Stimulated activated CD8-positive, alpha-beta memory T cell treated with anti-CD3 and anti-CD28 coated beads, Interleukin-4, amount 100 ng/mL, for 1 hour (primary cell): ENCODE data around the gene TMOD4.

Experiments used
- DNase-seq, 2 donors: peaks; one replicate each; pipeline ENCODE4 v3.0.0-alpha.2; 2020; ENCODE audit warnings: low read depth in 2 of 2, low spot score in 1 of 2

Gene TMOD4

DNA sequence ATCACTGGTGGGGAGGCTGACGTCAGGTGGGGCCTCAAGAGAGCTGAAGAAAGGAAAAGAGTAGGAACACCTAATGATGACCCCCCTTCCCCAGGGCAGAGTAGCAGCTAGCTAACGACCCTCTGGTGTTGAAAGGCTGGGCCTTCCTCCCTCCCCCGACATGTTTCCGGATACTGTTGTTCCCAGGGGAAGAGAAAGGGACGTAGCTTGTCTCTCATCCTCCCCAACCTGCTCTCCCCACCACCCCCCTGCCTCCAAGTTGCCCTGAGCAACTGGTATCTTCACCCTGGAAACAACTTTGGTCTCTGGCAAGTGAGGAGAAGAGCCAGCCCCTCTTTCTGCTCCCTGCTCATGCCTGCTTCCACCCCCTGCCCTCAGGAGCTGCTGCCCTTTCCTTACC is 31.8 kb downstream of the TMOD4 start:
- DNase-seq, result no peak

DNA sequence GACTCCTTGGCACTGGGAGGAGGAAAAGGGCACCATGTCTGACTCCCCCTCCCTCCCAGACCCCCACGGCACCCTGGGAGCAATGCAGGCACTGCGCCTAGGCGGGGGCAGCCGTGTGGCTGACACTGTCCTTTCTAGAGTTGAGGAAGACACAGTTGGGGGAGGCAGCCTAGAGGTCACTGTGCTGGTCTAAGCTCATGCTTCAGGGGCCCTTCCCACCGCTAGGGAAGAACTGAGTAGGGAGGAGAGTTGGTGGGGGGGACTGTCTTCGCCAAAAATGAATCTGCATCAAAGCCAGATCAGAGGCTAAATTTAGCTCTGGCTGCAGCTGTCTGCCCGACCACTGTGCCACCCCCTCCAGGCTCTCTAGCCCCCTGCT is 32.7 kb downstream of the TMOD4 start:
- no peak for DNase-seq

DNA sequence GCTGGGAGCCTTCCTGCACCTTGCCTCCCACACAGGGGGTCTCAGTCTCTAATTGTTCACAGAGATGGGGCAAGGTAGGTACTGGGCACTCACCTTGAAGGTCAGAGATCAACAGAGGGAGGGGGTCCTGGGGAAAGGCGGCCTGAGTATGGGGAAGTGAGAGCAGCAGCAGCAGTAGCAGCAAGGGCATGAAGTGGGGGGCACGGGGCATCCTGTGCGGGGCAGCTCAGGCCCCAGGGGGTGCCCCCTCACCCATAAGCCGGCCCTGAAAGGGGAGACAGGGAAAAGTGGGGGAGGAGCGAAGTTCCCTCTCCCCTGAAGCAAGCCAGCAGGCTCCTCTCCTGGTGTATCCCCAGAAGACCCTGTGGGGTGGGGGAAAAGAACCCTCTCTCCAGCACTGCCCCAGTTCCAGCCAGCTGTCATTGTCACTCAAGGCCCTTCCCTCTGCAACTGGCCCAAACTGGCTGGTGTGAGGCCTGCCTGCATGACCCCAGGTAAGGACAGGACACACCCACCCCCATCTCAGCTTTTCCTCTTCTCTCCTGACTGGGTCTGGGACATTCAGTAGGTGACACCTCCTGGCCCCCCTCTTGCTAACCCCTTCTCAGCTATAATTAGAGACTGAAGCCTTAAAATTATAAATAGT is 33.2 kb downstream of the TMOD4 start:
- DNase-seq, result no peak

DNA sequence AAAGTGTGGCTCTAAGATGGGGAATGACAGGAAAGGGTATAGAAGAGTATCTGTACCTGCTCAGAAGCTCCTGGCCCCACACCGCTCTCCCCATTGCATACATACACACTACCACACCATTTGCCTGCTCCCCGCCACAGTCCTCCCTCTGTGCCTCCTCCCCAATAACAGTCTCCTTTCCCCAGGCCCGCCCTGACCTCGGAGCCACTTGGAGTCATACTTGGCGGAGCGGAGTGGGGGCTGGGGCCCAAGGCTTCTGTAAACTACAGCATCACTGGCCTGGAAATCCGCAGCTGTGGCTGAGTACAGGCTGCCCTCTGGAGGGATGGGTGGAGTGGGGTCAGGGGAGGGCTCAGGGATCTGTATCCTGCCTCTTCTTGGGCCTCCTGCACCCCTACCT is 38.0 kb downstream of the TMOD4 start:
- no peak for DNase-seq

DNA sequence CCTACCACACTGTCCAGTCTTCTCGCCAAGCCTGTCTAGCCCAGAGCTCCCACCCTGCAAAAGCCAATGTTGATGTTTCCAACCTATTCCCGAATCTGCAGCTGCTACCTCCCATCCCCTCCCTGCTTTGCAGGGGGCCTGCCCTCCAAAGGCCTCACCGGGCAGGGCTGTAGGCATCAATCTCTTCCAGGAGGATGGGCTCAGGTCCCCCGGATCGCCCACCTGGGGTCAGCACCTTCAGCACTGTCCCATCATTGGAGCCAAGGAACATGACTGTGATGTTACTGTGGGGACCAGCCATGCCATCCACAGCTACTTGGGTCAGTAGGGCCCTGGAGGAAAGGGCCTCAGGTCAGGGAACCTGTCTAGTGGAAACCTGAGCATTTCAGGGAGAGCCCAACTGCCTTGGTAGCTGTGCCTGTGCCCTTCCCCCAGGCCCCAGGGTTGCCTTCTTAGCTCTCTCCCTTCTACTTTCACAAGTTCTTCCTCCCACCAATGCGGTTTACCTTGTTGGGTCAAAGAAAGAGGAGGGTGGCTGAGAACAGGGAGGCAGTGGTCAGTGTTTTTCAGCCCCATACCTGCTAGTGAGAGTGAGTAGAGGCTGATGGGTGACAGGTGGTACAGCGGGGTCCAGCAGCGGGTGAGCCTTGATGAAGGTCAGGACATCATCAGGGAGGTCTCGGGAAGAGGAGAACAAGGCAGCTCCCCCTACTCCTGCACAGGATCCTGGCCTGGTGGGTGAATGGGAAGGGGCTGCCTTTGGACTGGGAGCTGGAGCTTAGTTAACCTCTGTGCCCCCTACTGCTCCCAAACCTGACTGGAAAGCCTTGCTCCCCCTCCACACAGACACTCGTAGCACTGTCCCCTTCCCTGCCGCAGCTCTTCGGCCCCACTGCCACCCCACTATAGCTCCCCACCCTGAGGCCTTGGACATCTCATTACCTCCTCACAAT is 40.1 kb downstream of the TMOD4 start:
- no peak for DNase-seq

DNA sequence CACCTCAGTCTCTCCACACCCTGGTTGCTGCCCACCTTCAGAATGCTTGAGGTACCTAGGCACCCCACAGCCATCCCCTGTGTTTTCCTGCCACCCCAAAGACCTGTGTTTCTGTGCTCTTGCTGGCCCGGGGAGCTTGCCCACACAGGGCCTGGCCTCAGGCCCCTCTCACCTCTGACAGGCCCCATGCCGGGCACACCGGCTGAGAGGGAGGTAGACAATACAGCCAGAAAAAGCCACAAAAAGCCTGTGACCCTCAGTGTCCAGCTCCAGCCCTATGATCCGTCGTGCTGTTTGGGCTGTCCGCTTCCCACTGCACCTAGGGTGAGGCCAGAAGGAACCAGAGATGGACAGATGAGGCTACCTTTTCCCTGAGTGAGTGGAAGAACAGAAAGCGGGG is 40.8 kb downstream of the TMOD4 start:
- DNase-seq, result no peak

DNA sequence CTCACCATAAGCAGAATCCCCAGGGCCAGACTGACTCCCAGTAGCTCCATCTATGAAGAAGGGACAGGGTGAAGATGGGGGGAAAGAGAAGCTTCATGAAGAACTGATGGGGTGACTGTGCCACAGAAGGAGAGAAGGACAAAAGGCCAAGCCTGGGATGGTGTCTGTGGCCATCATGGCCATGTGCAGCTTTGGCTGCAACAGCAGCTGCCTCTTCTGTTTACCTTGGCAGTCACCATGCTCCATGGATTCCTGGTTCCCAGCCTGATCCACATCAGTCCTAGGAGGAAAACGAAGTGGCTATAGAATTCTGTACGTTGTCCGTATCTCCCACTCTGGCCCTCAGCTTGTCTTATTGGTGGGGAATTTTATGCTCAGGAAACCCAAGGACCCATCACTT is 41.4 kb downstream of the TMOD4 start:
- no peak for DNase-seq

DNA sequence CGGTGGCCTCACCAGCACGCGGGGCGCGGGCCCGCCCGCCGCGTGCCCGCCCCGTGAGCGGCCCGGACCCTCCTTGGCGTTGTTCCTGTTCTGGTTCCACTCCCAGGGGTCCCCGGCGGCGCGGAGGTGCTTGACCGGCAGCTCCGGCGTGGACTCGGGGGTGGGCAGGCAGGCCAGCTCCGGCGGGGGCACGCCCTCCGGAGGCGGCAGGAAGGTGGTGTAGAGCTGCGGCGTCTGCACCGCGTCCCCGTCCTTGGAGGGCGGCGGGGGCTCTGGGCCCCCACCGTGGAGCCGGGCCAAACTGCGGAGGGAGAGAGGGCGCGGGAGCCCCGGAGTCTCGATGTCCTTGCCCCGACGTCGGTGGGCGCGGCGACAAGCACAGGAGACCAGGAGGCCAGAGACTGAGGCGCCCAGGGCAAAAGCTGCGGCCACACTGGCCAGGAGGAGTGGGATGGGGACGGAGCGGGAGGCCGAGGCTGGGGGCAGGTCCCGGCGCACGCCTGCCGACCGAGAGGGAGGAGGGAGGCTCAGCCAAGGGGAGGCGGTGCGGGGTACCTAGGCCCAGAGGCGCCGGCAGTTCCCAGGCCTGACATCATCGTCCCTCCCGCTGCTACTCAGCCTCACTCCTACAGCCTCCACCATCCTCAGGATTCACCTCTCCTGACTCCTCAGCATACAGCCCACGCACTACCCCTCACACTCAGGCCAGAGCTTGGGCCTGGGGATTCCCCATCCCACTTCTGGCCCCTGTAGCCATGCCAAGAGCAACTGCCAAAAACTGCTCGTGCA is 42.6 kb downstream of the TMOD4 start:
- no peak for DNase-seq

DNA sequence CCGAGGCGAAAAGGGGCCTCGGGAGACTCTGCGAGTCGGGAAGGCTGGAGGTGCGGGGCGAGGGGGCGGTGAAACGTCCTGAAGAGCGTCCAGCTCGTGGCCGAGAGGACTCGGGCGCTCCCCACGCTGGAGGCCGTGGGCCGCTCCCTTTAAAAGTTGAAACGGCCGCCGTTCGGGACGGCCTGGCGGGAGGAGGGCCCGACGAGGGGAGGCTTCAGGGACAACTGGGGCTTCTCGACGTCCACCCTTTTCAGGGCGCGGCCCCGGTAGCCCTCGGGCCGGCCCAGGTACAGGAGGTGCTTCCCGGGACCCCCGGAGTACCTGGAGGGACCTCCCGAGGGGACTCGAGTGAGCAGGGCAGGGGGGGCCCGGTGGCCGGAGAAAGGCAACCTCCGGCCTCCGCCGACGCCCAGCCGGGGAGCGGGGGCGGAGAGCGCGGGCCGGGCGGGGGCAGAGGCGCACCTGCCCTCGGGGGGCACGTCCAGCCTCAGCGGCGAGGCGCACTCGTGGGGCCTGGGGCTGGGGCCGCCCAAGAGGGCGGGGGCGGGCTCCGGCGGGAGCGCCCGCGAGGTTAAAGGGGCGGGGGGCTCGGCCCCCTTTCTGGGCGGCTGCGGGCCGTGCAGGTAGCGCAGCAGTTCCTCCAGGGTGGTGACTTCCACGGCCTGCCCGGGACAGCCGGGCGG is 43.3 kb downstream of the TMOD4 start:
- no peak for DNase-seq

DNA sequence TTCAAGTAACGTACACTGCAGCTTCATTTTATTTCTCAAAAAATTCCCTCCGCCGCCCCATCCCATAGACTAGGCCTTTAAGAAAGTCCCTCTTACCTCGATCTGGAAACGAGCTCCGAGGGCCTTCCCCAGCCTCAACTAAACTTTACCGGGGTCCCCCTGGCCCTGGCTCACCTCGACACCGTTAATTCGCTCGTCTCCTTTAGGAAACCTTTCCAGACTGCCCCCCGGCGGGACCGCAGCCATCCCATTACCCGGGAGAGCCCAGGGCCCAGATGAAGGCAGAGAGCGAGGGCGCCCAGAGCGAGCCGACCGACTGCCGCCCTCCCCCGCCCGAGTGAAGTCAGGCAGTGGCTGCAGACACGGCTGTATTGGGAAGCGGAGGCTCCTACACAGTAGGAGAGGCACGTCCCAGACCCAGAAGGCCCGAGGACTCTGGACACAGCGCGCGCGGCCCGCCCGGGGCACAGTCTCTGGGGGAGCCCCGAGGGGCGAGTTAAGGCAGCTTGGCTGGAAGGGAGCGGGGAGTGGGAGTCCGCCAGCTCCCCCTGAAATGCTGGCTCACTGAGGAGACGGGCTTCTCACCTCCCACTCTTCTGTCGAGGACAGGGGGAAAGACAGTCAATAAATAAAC is 44.0 kb downstream of the TMOD4 start:
- DNase-seq, result no peak

DNA sequence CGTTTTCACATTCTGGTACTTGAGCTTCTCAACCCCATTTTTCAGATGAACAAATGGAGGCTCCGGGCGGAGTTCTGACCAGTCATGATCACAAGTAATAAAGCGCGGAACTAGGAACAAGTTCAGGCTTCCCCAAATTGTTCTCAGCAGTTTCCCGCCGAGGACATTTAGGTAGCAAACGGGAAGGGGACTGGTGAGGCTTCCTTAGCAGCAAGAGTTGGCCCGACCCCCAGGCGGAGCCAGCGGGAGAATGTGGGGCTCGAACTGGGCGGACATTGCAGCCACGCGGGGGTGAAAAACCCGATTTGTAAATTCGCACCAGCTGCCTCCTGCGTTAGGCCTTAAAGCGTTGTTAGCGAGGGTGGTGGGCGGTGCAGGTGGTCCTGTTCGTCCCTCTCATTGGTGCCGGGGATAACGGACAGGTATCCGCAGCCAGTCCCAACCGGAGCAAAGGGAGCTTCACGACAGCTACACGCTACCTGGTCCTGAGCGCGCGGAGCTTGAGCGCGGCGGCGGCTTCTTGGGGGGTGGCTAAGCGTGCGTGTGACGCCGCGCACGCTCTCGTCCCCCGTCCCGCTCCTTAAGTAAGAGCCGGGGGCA is 44.7 kb downstream of the TMOD4 start:
- peak; percentile 32 to 50 for DNase-seq

DNA sequence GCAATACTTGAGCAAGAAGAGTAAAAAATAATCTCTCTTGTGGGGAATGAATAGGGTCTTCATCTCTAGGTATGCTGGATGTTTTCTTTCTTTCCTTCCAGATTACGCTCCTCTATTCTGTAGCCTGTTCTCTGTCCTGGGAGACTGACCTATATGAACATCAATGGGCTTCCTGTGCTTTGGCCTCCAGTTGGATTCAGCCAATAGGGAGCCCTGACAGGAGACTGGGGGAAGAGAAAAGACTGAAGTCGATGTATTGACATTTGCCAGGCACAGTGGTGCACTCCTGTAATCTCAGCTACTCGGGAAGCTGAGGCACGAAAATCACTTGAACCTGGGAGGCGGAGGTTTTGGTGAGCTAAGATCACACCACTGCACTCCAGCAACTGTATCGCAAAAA is 47.0 kb downstream of the TMOD4 start:
- no peak for DNase-seq

DNA sequence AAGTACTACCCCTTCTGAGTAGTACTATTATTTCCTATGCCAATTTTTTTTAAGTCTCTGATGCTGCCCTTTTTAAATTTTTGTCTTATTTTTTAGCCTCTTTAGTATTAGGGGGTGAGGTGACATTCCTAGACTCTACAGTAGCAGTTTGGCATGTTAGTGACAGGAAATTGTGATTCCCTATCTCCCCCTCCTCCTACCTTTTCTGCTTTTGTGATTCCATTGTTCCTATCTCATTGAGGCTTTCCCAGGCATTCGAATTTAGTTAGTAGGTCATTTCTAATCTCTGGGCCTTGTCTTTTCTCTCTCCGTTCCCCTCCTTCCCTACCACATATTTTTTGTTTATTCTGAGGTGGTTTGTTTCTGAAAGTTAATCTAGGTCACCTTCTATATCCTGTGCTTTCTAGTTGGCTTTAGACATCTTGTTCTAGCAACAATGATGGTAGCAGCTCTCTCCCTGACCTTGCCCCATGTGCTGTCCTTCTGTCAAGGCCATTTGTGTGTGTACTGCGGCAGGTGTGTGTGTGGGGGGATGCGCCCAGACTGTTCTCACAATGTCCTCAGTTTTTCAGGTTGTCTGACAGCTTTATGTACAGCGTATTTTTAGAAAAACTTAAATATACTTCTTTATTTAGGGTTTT is 50.9 kb downstream of the TMOD4 start:
- DNase-seq, result no peak
